ENCODE results near the gene CCDC88C. TPM values are rescaled to one million over a fixed set of nuclear protein-coding genes. Genes with fewer than 3 reads are reported as not detected.

The CCDC88C gene
- polyA plus RNA-seq, 1 donor (not counting 4 experiments of a cell fraction or from before 2014, with no cell fraction given), result 2.4 TPM

- H3K9ac ChIP-seq (ENCODE audit: control insufficient read depth, extremely low read depth, insufficient read depth, low read length), result no peak overlapping the region
- DNase-seq (ENCODE audit: low read depth, low spot score) (no peak), FAIRE-seq (no peak)
- TF ChIP-seq EZH2 (IDR thresholded peaks at IDR 0.05; ENCODE audit: low read length) (no peak), CTCF (optimal IDR thresholded peaks at IDR 0.05 in 1 of 3, IDR thresholded peaks at IDR 0.05 in 1 of 3, conservative IDR thresholded peaks at IDR 0.05 in 1 of 3; ENCODE audit: extremely low read depth in 1 of 3, insufficient read depth in 2 of 3, low read length in 3 of 3) (no peak)
- H3K79me2 ChIP-seq (ENCODE audit: control insufficient read depth, insufficient read depth, low read length), result no peaks in the 10 kb centered on the region
- no peaks in the 10 kb centered on the region for H3K27me3 ChIP-seq (ENCODE audit: control insufficient read depth, extremely low read depth, insufficient read depth, low read length)
- no peaks in the 10 kb centered on the region for H4K20me1 ChIP-seq (ENCODE audit: control insufficient read depth, extremely low read depth, insufficient read depth, low read length)
- dilution Hi-C loops (cut with MboI; ENCODE audit: extremely low pct_ligation_motif_present, low sequenced_read_pairs), result no loop called here
- H2AFZ ChIP-seq (ENCODE audit: control insufficient read depth, low read length), result no peak overlapping the region
- H3K9me1 ChIP-seq (ENCODE audit: control insufficient read depth, extremely low read depth, insufficient read depth, low read length), result no peaks in the 10 kb centered on the region
- no peaks in the 10 kb centered on the region for H3K36me3 ChIP-seq (ENCODE audit: control insufficient read depth in 2 of 2, extremely low read depth in 1 of 2, insufficient read depth in 2 of 2, low read length in 2 of 2)
- peaks cover 6% of the 10 kb centered on the region for H3K4me1 ChIP-seq (ENCODE audit: control insufficient read depth, extremely low read depth, insufficient read depth, low read length)
- H3K4me3 ChIP-seq (ENCODE audit: control insufficient read depth in 2 of 3, extremely low read depth in 1 of 3, insufficient read depth in 2 of 3, low read depth in 1 of 3, low read length in 3 of 3), result no peak overlapping the region
- H3K9me3 ChIP-seq (ENCODE audit: control insufficient read depth, low read depth, low read length), result no peaks in the 10 kb centered on the region
- H3K4me2 ChIP-seq (ENCODE audit: control insufficient read depth, extremely low read depth, insufficient read depth, low read depth, low read length), result no peak overlapping the region
- H3K27ac ChIP-seq (ENCODE audit: control insufficient read depth, insufficient read depth, low read length), result no peak overlapping the region
Measured at GRCh38 chr14:91390165-91390778, 27.3 kb downstream of the CCDC88C start.

GRCh38 chr14:91389150-91389549, 28.5 kb downstream of the CCDC88C start:
- H3K27ac ChIP-seq (ENCODE audit: control insufficient read depth, insufficient read depth, low read length), result no peak overlapping the region
- dilution Hi-C loops (cut with MboI; ENCODE audit: extremely low pct_ligation_motif_present, low sequenced_read_pairs), result no loop called here
- no peak for TF ChIP-seq CTCF (optimal IDR thresholded peaks at IDR 0.05 in 1 of 3, IDR thresholded peaks at IDR 0.05 in 1 of 3, conservative IDR thresholded peaks at IDR 0.05 in 1 of 3; ENCODE audit: extremely low read depth in 1 of 3, insufficient read depth in 2 of 3, low read length in 3 of 3)
- no peak for TF ChIP-seq EZH2 (IDR thresholded peaks at IDR 0.05; ENCODE audit: low read length)
- no peak overlapping the region for H3K4me3 ChIP-seq (ENCODE audit: control insufficient read depth in 2 of 3, extremely low read depth in 1 of 3, insufficient read depth in 2 of 3, low read depth in 1 of 3, low read length in 3 of 3)
- no peak overlapping the region for H3K4me2 ChIP-seq (ENCODE audit: control insufficient read depth, extremely low read depth, insufficient read depth, low read depth, low read length)
- DNase-seq (ENCODE audit: low read depth, low spot score) (no peak), FAIRE-seq (no peak)
- H3K36me3 ChIP-seq (ENCODE audit: control insufficient read depth in 2 of 2, extremely low read depth in 1 of 2, insufficient read depth in 2 of 2, low read length in 2 of 2), result no peaks in the 10 kb centered on the region
- H4K20me1 ChIP-seq (ENCODE audit: control insufficient read depth, extremely low read depth, insufficient read depth, low read length), result no peaks in the 10 kb centered on the region
- H3K27me3 ChIP-seq (ENCODE audit: control insufficient read depth, extremely low read depth, insufficient read depth, low read length), result no peaks in the 10 kb centered on the region
- H3K9ac ChIP-seq (ENCODE audit: control insufficient read depth, extremely low read depth, insufficient read depth, low read length), result no peak overlapping the region
- no peak overlapping the region for H2AFZ ChIP-seq (ENCODE audit: control insufficient read depth, low read length)
- H3K4me1 ChIP-seq (ENCODE audit: control insufficient read depth, extremely low read depth, insufficient read depth, low read length), result peaks cover 5% of the 10 kb centered on the region
- no peaks in the 10 kb centered on the region for H3K9me3 ChIP-seq (ENCODE audit: control insufficient read depth, low read depth, low read length)
- H3K79me2 ChIP-seq (ENCODE audit: control insufficient read depth, insufficient read depth, low read length), result no peaks in the 10 kb centered on the region
- no peaks in the 10 kb centered on the region for H3K9me1 ChIP-seq (ENCODE audit: control insufficient read depth, extremely low read depth, insufficient read depth, low read length)

Measured in keratinocyte (primary cell).